Esophagus muscularis mucosa (tissue), 3 donors: ENCODE measurements around the gene C1orf159.

Source experiments
- CTCF ChIP-seq, 3 experiments: fragments of 200-600 bp in 2 of 3; fragments of 450-650 bp in 1 of 3; sonication (generic) in 2 of 3; IDR thresholded peaks; one replicate each; pipeline ENCODE4 v1.5.1; 2017 to 2019; ENCODE audit warnings: antibody characterized with exemption in 3 of 3, mild to moderate bottlenecking in 2 of 3, moderate library complexity in 1 of 3
- POLR2AphosphoS5 ChIP-seq, 2 donors: sonication (generic); formaldehyde crosslinking; IDR thresholded peaks; one replicate each; pipeline ENCODE4 v1.6.1; 2017; ENCODE audit warnings: antibody characterized with exemption in 2 of 2

- TF ChIP-seq CTCF (IDR thresholded peaks at IDR 0.05) (no peak), POLR2AphosphoS5 (IDR thresholded peaks at IDR 0.05) (no peak)
These were observed 42.2 kb upstream of the C1orf159 start for GRCh38 chr1:1157914-1158710.
